ENCODE measurements around the gene LRRC37A3. TPM values are rescaled to one million over a fixed set of nuclear protein-coding genes. Genes with fewer than 3 reads are reported as not detected.

LRRC37A3 gene
- total RNA-seq, 1 donor from 2014 or later, result 8.9 TPM

- intact Hi-C loops (cut with DNase I), result no loop called here
- no peak for ATAC-seq
- no peaks in the 10 kb centered on the region for H3K4me1 ChIP-seq
- DNase-seq, result no peak
- H3K4me3 ChIP-seq, result no peak overlapping the region
- H3K27ac ChIP-seq, result no peak overlapping the region
- TF ChIP-seq, protein P1, sequence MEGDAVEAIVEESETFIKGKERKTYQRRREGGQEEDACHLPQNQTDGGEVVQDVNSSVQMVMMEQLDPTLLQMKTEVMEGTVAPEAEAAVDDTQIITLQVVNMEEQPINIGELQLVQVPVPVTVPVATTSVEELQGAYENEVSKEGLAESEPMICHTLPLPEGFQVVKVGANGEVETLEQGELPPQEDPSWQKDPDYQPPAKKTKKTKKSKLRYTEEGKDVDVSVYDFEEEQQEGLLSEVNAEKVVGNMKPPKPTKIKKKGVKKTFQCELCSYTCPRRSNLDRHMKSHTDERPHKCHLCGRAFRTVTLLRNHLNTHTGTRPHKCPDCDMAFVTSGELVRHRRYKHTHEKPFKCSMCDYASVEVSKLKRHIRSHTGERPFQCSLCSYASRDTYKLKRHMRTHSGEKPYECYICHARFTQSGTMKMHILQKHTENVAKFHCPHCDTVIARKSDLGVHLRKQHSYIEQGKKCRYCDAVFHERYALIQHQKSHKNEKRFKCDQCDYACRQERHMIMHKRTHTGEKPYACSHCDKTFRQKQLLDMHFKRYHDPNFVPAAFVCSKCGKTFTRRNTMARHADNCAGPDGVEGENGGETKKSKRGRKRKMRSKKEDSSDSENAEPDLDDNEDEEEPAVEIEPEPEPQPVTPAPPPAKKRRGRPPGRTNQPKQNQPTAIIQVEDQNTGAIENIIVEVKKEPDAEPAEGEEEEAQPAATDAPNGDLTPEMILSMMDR (IDR thresholded peaks at IDR 0.05), result no peak
- no peaks in the 10 kb centered on the region for H3K36me3 ChIP-seq
- no peaks in the 10 kb centered on the region for H3K9me3 ChIP-seq
- no peaks in the 10 kb centered on the region for H3K27me3 ChIP-seq
These were observed 32.6 kb upstream of the LRRC37A3 start for GRCh38 chr17:64951877-64952276.

GRCh38 chr17:64950871-64951270, 31.6 kb upstream of the LRRC37A3 start:
- H3K36me3 ChIP-seq, result no peaks in the 10 kb centered on the region
- H3K4me1 ChIP-seq, result no peaks in the 10 kb centered on the region
- H3K27me3 ChIP-seq, result no peaks in the 10 kb centered on the region
- H3K4me3 ChIP-seq, result no peak overlapping the region
- DNase-seq (no peak), ATAC-seq (no peak)
- H3K9me3 ChIP-seq, result no peaks in the 10 kb centered on the region
- TF ChIP-seq, protein P1 (IDR thresholded peaks at IDR 0.05), result no peak
- H3K27ac ChIP-seq, result no peak overlapping the region
- intact Hi-C loops (cut with DNase I), result no loop called here

DNA sequence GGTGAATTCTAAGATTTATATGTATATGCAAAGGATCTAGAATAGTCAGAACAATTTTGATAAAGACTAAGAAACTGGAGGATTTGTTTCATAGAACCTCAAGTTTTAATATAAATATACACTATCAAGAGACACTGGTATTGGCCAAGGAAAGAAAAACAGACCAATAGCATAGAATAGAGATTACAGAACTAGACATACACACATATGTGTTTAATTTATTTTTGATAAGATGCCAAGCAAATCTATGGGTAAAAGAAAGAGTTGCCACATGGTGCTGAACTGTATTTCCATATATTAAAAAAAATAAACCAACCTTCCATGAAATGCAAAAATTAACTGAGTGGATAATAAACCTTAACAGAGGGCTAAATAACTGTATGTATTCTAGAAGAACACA, 27.9 kb upstream of the LRRC37A3 start:
- no peaks in the 10 kb centered on the region for H3K9me3 ChIP-seq
- H3K27ac ChIP-seq, result no peak overlapping the region
- DNase-seq (no peak), ATAC-seq (no peak)
- TF ChIP-seq, protein P1 (IDR thresholded peaks at IDR 0.05), result no peak
- H3K36me3 ChIP-seq, result no peaks in the 10 kb centered on the region
- H3K27me3 ChIP-seq, result no peaks in the 10 kb centered on the region
- H3K4me3 ChIP-seq, result no peak overlapping the region
- intact Hi-C loops (cut with DNase I), result no loop called here
- no peaks in the 10 kb centered on the region for H3K4me1 ChIP-seq

GRCh38 chr17:64941761-64942160, 22.5 kb upstream of the LRRC37A3 start:
- no peak overlapping the region for H3K27ac ChIP-seq
- DNase-seq (no peak), ATAC-seq (no peak)
- TF ChIP-seq, protein P1 (IDR thresholded peaks at IDR 0.05), result no peak
- no peaks in the 10 kb centered on the region for H3K27me3 ChIP-seq
- H3K4me1 ChIP-seq, result no peaks in the 10 kb centered on the region
- no peak overlapping the region for H3K4me3 ChIP-seq
- intact Hi-C loops (cut with DNase I), result no loop called here
- H3K36me3 ChIP-seq, result no peaks in the 10 kb centered on the region
- H3K9me3 ChIP-seq, result no peaks in the 10 kb centered on the region

GRCh38 chr17:64941045-64941444, 21.8 kb upstream of the LRRC37A3 start:
- intact Hi-C loops (cut with DNase I), result no loop called here
- no peak for ATAC-seq
- no peaks in the 10 kb centered on the region for H3K4me1 ChIP-seq
- no peak for DNase-seq
- no peaks in the 10 kb centered on the region for H3K27me3 ChIP-seq
- no peaks in the 10 kb centered on the region for H3K36me3 ChIP-seq
- TF ChIP-seq, protein P1 (IDR thresholded peaks at IDR 0.05), result no peak
- no peak overlapping the region for H3K27ac ChIP-seq
- no peak overlapping the region for H3K4me3 ChIP-seq
- H3K9me3 ChIP-seq, result no peaks in the 10 kb centered on the region

DNA sequence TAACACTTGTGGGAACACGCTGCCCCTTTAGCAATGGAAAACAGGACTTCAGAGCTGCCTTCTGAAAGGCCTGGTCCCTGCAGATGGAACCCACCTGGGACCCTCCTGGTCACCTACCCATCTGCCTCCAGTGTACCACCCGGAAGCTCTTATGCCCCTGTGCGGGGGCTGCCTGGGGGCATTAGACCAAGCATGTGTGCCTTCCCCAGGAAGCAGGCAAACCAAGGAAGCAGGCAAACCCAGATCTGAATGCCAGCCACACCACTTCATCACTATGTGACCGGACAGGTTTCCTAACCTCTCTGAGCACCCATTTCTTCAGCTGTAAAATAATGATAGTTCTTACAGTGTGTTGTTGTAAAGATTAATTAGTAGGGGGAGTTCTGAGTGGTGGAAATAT, 20.8 kb upstream of the LRRC37A3 start:
- Histone ChIP-seq H3K9me3 (no peaks in the 10 kb centered on the region), H3K27me3 (no peaks in the 10 kb centered on the region), H3K27ac (no peak overlapping the region), H3K4me1 (no peaks in the 10 kb centered on the region), H3K4me3 (no peak overlapping the region), H3K36me3 (no peaks in the 10 kb centered on the region)
- TF ChIP-seq, protein P1 (IDR thresholded peaks at IDR 0.05), result no peak
- intact Hi-C loops (cut with DNase I), result no loop called here
- no peak for DNase-seq
- ATAC-seq, result no peak
